ENCODE data around the gene CCR3.
A peak's percentile ranks its signal among the peaks of the same experiment; 100 is the strongest.

CCR3 gene

DNA sequence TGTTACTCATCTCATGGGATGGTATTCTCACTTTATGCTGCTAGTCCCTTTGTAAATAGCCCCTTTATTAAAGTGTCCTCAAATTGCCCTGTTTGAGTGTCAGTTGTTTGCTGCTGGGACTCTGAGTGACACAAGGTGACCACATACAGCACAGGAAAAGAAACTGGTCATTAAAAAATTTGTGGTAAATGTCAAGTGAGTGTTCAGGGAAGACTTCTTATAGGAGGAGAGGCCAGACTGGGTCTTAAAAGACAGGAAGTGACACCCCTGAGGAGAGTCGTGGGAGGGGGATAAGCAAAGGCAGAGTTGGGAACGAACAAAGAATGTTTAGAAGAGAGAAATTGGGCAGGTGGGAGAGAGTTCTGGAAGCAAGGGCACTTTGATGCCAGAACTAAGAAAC lies 35.2 kb downstream of the CCR3 start:
- no peak for DNase-seq

DNA sequence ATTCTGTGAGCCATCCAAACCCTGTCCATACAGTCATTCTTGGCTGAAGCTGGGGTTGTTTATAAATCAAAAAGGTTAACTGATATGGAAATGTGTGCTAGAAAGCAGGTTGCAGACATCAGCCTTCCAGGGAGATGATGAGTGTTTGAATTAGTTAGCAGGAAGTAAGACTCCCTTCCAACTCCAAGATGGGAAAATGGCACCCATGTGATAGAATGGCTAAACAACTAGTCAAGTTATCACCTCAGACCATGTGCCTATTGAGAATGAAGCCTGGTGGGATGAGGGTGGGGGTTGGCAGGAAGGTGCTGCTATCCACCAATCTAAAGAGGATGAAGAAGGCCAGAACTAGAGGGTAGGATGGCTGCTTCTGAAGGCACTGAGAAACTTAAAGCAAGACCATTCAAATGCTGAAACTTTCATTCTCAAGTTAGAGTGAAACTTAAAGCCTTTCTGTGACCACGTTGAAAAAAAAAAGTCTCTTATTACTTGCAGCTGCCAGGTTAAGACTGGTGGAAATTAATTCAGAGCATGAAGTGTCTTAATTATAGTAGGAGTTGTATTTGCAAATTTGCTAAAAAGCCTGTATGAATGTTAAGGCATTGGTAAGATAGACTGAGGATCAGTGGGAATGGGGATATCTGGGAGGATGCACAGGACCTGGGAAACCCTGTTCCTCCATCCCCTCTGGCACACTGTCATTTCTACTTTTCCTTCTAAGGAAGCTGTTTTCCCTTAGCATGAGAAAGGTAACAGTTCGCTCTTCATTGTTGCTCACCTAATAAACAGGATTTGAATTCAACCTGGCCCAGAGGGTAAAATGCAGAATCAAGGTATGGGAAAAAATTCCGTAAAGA lies 36.8 kb downstream of the CCR3 start:
- no peak for DNase-seq

DNA sequence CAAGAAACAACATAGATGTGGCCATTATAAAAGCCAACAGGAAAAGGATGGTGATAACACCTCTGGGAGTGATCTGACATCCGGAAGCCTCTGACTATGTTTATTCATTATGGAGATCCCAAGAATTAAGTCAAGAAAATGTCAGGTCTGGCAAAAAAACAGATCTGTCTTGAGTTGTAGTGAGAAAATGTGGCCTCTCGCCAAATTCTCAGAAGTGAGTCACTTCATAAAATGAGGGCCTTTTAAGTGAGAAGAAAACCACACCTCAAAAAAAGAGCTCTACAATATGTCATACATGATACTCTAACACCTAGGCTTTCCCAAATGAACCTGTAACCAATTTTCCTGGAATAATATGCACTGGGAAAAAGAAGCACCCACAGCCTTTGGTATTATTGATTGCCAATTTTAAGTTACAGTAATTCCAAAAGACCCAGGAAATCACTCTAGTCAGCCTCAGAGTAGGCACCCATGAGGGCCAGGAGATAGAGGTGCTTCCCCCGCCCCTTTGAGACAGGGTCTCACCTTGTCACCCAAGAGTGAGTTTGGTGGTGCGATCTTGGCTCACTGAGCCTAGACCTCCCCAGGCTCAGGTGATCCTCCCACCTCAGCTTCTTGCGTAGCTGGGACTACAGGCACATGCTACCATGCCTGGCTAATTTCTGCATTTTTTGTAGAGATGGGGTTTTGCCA lies 38.0 kb downstream of the CCR3 start:
- peak; percentile 52 to 77 for DNase-seq

DNA sequence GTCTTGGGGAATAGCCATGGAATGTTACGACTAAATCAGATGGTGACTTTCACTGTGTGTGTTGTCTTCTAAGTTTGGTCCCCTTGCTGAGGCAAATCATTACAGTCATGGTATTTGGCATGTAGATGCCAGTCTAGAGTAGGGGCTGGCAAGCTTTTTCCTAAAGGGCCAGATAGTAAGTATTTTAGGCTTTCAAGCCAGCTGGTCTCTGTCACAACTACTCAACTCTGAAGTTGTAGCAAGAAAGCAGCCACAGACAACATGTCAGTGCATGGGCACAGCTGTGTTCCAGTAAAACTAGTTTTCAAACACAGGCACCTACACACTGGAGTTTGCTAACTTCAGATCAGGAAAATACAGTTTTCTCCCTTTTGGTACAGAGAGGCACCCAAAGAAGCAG lies 39.3 kb downstream of the CCR3 start:
- DNase-seq, result no peak

DNA sequence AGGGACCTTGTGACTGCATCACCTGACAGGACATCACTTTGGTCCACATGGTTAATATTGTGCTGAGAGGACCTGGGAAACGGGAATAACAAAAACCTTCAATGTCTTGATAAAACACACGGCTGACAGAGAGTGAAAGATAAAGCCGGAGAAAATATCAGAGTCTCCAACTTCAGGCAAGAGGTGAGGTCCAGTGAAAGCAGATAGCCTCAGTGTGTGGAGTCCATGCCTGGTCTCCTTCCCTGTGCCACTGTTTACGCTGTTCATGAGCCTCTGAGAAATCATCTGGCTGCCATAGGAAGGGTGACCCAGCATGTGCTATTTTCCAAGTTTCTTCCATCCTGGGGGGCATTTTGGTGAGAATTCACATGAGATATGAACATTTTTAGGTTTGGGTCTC lies 39.8 kb downstream of the CCR3 start:
- no peak for DNase-seq

DNA sequence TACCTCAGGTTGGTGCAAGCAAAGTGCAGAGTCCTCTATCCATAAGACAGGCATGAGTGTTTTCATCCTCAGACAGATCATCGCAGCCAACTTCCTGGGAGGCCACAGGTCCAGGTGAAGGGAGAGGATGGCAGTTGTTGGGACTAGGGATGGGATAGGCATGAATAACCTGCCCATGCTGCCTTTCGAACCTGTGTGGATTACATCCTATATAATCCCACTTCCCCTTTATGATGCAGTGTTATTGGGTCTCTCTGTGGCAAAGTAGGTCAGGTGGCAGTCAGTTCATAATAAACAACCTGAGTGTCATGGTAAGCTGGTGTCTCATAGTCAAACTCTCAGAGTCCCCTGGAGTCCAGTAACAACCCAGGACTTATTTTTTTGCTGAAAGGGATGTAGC lies 40.4 kb downstream of the CCR3 start:
- DNase-seq, result no peak

DNA sequence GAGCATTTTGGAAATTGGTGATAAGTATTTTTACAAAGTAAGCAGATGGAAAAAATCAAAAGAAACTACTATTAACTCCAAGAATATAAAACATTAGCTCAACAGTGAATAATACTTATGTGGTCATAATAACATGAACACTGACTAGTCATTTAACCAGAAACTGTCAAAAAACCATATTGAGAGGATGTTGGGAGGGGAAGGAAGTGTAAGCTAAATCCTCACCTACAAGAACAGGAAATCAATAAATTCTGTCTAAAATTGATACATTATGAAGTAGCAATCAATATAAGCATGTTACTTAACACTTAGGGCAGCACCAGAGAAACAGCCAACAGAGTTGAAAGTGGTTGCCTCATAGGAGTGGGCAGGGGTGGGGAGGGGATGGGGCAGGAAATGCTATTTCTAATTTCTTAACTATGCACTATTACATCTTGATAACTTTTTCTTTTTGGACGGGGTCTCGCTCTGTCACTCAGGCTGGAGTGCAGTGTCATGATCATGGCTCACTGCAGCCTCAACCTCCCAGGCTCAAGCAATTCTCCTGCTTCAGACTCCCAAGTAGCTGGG lies 41.7 kb downstream of the CCR3 start:
- DNase-seq, result peak in 1 of 2 donors; percentile 36

DNA sequence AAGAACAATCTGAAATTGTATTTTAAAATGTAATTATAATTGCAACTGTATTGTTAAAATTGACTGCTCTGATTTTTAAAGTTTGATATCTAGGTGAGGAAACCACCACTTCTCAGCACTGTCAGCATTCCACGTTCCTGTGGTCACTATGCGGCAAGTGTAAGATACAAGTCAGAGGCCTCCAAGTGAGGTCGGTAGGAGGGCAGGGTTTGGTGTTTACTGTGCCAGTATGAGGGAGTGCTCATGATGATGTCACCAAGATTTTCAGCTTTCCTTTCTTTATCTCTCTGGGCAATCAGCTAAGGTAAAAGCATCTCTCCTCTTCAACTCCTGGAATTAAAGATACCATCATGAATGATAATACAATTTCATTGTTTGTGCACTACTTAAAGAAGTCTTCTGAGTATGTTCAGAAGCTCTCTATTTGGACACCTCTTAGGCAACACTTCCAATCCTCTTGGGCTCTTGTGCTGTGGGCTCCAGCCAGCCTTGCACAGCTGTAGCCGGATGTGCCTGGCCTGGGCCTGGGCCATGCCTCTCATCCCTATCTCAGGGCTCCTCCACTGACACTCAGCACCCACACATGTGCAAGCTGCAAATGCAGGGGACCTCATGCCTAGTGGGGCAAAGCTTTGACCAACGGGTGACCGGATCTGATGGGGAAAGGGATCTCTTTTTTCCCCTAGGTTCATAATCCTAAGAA lies 42.9 kb downstream of the CCR3 start:
- DNase-seq, result peak; percentile 47 to 73

DNA sequence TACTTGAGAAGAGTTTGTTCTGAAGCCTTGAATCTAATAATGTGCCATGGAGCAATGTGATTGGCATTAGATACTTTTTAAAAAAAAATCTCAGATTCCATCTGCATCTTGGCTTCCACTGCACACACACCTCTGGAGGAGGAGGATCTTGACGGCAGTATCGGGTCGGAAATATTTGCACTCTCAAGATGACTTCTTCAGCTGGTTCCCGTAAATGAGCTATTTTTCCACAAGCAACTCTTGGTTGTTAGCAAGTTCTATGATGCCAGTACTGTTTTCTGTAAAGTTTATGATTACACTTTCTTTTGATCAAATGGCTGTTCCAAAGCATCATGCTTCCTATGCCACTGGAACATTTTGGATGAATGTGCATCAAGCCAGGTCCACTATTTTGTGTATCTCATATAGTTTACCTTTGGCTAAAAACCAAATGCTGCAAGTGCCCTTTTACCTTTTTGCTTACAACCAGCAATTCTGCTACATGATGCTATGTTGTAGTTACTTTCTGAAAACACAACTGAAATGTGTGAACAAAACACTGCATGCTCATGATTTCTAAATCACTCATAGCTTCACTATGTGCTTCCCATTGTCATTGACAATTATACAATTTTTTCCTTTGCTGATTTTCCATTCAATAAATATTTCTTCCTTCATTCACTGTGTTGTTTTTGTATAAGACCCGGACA lies 43.8 kb downstream of the CCR3 start:
- DNase-seq, result no peak

DNA sequence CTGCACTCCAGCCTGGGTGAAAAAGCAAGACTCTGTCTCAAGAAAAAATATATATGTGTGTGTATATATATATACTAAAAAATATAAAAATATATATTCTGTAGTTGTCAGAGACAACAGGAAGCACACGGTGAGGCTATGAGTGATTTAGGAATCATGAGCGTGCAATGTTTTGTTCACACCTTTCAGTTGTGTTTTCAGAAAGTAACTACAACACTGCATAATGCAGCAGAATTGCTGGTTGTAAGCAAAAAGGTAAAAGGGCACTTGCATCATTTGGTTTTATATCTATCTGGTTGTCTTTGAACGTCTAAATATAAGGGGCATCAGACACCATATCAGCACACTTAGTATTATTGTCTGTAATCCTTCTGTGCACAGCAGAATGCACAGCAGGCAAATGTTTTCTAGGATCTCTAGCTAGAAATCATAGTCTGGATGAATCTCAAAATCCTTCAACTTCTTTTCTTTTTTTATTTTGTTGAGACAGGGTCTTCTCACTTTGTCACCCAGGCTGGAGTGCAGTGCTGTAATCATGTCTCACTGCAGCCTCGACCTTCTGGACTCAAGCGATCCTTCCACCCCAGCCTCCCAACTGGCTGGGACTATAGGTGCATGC lies 44.8 kb downstream of the CCR3 start:
- no peak for DNase-seq

DNA sequence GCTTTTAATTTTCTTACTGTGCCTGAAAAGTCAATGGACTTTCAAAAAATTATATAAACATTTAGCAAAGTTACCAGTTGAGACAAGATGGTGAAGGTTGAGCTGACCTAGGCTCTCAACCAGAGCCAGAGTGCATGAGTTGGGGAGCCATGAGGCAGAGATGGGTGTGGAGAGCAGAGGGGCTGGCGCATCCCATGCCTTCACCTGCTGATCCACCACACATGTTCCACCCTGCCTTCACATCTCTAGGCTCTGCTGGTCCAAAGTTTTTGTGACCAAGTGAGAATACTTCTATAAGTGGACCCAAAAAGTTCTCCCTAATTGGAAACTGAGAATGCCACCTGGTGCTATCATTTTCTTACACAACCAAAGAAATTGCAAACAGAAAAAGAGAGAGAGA lies 47.3 kb downstream of the CCR3 start:
- no peak for DNase-seq

DNA sequence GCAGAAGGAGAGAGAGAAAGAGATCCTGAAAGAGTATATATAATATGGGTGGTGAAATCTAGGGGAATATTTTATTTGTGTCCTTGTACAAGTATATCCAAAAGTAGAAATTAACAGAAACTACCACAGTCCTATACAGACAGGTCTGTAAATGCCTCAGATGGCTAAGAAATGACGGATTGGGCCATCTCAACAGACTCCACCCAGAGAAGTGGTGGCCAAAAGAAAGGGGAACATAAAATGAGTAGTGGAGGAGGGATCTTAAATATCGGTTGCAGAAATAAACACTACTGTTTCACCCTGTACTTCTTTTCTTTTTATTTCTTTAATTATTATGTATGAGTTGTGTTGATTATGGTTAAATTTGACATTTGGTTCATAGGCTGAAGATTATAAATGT lies 47.7 kb downstream of the CCR3 start:
- no peak for DNase-seq

DNA sequence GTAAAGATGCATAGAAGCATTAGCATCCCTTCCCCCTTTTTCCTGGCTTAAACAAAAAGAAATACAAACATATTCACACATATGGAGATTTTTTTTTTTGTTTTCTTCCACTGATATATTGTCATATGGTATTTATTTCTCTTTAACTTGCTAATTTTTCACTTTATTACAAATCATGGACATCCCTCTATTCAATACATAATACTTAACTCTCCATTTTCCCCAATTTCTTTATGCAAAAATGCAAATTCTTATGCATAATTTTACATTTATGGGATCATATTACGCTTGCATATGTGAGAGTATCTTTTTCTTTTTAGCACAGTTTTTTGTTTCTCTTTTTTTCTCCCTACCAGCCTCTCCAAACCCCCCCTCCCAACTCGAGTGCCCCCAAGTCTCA lies 48.8 kb downstream of the CCR3 start:
- DNase-seq, result no peak

DNA sequence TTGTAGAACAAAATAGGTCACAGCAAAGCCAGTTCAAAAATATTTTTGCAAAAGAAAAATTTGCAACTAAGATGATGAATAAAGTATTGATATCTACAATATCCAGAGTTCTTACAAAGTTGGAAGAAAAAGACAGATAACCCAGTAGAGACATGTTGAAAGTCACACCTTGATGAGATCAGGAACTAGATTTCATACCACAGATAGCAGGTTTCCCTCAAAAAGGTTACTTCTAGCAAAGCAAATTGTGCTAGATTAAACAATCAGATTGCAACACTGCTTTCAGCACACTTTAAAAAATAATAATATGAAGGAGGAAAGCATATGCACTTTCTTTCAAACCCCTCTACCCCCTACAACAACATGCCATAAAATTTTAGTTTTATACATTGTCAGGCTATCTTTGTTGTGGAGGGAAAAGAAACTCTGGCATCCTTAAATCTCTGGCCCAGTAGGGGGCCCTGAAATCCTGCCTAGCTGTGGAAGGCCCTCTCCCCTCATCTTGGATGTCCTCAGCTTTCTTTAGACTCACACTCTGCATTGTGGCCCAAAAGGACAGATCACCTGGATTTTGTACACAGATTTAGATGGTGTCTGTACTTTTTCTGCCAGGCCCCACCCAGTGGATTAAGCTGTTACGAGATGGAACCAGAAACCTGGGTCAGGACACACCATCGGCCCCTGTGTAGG lies 50.9 kb downstream of the CCR3 start:
- peak in 1 of 2 donors; percentile 47 for DNase-seq

DNA sequence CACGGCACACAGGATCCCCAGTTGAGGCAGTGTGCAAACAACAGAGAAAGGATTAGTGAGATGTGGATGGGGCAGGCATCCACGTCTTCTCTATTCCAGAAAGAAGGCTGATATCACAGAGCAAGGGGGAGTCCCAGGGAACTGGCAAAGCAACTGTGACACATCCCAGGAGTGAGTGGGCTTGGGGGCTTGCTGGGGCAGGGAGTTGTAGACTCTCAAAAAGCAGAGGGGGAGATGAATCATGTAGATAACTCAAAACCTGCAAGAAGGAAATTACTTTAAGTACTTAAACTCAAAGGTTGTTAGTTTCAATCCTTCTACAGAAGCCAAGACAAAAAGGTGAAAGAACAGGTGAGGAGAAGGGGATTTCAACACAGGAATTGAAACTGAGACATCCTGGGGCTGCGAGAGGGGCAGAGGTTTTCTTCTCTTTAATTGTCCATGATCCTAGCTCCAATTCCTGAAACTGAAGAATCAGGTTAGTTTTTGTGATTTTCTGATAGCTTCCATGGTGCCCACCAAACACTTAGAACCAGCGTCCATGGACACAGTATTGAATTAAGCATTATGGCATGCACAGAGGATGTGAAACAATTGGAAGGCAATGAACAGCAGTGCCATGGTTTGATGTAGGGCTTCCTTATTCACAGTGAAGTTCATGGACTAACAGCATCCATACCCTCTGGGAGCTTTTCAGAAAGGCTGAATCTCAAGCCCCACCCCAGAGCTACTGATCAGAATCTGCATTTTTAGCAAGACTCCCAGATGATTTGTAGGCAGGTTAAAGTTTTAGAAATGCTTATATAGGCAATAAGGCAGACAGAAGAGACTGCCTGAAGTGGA lies 52.0 kb downstream of the CCR3 start:
- DNase-seq, result no peak

DNA sequence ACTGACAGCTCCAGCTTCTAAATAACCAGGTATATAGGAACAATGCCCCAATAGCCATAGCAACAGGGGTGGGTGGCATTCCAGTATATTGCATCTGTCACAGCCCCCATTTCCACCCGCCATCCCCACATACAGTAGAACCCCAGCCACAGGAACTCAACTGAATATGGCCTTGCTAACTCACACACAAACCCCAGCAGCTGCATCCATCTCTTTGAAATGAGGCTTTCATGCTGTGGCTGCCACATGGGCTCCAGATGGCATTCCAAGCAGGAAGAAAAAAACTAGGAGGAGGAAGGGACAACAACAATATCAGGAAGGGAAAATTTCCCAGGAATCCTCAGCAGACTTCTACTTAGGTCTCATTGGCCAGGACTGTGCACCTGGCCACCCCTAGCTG lies 54.6 kb downstream of the CCR3 start:
- no peak for DNase-seq

DNA sequence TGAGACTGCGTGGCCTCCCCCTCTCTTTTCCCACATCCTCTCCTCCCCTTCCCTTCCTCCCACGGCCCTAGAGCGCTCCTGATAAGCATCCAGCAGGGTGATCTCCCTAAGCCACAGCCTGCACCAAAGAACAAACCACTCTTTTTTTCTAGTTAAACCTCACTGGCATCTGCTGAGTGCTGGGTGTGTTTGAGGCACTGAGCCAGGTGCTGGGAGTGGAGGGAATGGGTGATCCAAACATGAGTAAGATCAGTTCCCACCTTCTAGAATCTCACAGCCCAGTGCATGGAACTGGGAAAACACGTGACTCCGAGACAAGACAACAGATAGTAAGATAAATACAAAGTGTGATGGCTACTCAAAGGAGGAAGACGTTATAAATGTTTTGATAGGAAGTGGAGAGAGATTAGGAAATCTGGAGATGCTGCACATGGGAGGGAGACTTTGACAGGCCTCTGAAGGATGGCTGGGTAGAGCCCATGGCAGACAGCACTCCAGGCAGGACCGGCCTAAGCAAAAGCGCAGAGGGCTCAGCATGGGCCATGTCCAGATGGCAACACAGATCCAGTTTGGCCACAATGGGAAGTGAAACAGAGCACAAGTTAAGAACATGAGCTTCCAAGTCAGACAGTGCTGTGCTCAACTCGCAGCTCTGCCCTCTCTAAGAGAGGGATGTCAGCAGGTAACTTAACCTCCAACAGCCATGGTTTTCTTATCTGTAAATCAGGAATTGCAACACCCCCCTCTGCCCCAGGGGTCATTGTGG lies 55.6 kb downstream of the CCR3 start:
- DNase-seq, result no peak

DNA sequence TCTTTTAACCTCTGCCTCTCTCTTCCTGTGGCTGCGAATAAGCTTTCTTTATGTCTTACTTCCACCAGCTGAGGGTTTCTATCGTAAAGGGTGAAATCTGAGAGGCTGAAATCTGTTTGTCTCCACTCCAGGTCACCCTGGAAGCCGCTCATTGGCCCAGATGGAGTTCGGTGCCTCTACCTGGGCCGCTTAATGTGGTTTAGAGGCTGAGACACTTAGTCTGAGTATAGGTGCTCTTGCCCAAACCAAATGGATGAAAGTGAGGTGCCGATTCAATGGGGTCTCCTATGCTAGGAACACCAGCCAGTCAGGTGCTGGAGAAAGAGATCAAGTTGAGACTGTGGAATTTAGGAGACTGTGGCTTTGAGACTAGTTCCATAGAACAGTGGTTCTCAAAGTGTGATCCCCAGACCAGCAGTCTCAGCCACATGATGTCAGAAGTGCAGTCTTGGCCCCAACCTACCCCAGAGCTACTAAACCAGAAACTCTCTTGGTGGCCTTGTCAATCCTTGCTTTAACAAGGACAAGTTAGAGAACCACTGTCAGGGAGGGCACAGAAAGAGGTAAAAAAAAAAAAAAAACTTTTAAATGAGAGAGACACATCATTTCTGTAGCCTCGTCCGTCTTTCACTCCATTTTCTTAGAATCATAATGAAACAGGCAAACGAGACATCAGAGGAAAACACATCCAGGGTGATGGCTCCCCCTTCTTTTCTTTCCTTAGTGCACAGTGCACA lies 56.8 kb downstream of the CCR3 start:
- peak in 1 of 2 donors; percentile 27 for DNase-seq

Data from CD4-positive, alpha-beta T cell treated with Interferon alpha-2 for 1 hour (primary cell).